PC-9 (cell line): ENCODE results near the gene TTLL3. TPM values are rescaled to one million over a fixed set of nuclear protein-coding genes. Genes with fewer than 3 reads are reported as not detected.
"Not testable (repeated sequence)": the region's sequence is repeated elsewhere in the genome, so short reads cannot be mapped to it uniquely, and the experiment has no call there.

ENCODE experiments used
- BruUV-seq: library from RNA; stranded (reverse); fragments of 400-500 nt; replicated peaks from 2 replicates; lab custom pipeline; 2021; lab: Mats Ljungman, UMichigan
- CTCF ChIA-PET: fragments of 300-600 bp; sonication (Branson Sonifier 250); formaldehyde crosslinking; loops from one replicate; lab custom pipeline; 2022; ENCODE audit warnings: antibody characterized with exemption; lab: Charles Lee
- POLR2A ChIA-PET: fragments of 300-600 bp; sonication (Branson Sonifier 250); formaldehyde crosslinking; loops from one replicate; lab custom pipeline; 2022; ENCODE audit warnings: antibody characterized with exemption; ENCODE audit not compliant: unreplicated experiment; lab: Charles Lee
- DNase-seq, 2 experiments: peaks; one replicate each; pipeline versions ENCODE4 v3.0.0 to v3.0.0-alpha.2; 2015 to 2022; ENCODE audit warnings: mixed read lengths in 1 of 2
- H2AFZ ChIP-seq: fragments of 200-600 bp; sonication (generic); 2 replicates; pipeline ENCODE4 v1.8.1; 2017; ENCODE audit warnings: antibody characterized with exemption
- H3F3A ChIP-seq: fragments of 200-600 bp; sonication (generic); 2 replicates; pipeline ENCODE4 v1.8.1; 2017; ENCODE audit warnings: antibody characterized with exemption, mild to moderate bottlenecking, low read depth; ENCODE audit not compliant: insufficient read depth
- H3K27ac ChIP-seq: fragments of 200-600 bp; sonication (generic); 2 replicates; pipeline ENCODE4 v1.6.1; 2016; ENCODE audit warnings: mixed run types
- H3K27me3 ChIP-seq: fragments of 200-600 bp; sonication (generic); 2 replicates; pipeline ENCODE4 v1.6.1; 2016; ENCODE audit warnings: low read depth, mixed run types; ENCODE audit not compliant: insufficient read depth
- H3K36me3 ChIP-seq: fragments of 200-600 bp; sonication (generic); 2 replicates; pipeline ENCODE4 v1.6.1; 2016; ENCODE audit warnings: low read depth, mixed run types
- H3K4me1 ChIP-seq: fragments of 200-600 bp; sonication (generic); replicated peaks from 2 replicates; pipeline ENCODE4 v1.6.1; 2016; ENCODE audit warnings: mixed run types; ENCODE audit not compliant: insufficient read depth
- H3K4me2 ChIP-seq: fragments of 200-600 bp; sonication (generic); 2 replicates; pipeline ENCODE4 v1.6.1; 2017; ENCODE audit warnings: mixed run types
- H3K4me3 ChIP-seq: fragments of 200-600 bp; sonication (generic); 2 replicates; pipeline ENCODE4 v1.6.1; 2016; ENCODE audit warnings: mixed run types
- H3K79me2 ChIP-seq: fragments of 200-600 bp; sonication (generic); 2 replicates; pipeline ENCODE4 v1.6.1; 2017; ENCODE audit warnings: low read depth, mixed run types
- H3K9me2 ChIP-seq: fragments of 200-600 bp; sonication (generic); 2 replicates; pipeline ENCODE4 v1.8.1; 2017; ENCODE audit warnings: mild to moderate bottlenecking; ENCODE audit not compliant: insufficient read depth
- H3K9me3 ChIP-seq: fragments of 200-600 bp; sonication (generic); 2 replicates; pipeline ENCODE4 v1.8.1; 2016; ENCODE audit warnings: low read depth; ENCODE audit not compliant: insufficient read depth
- H4K20me1 ChIP-seq: fragments of 200-600 bp; sonication (generic); 2 replicates; pipeline ENCODE4 v1.8.1; 2017; ENCODE audit not compliant: insufficient read depth
- EZH2 ChIP-seq: fragments of 200-600 bp; sonication (generic); IDR thresholded peaks from 2 replicates; pipeline ENCODE4 v1.8.0; 2017; ENCODE audit warnings: antibody characterized with exemption, low read depth
- intact Hi-C: fragments of 100-400 bp; cut with micrococcal nuclease; formaldehyde crosslinking; loops from one replicate; pipeline ENCODE4 v1.10.0; 2022; ENCODE audit not compliant: unreplicated experiment
- total RNA-seq: library from RNA; stranded (reverse); gene quantifications from 2 replicates; pipeline ENCODE4 v1.2.3, GENCODE V29; 2021
- TF ChIP-seq, protein P1 (sequence below): fragments of 200-600 bp; sonication (generic); conservative IDR thresholded peaks from 2 replicates; pipeline ENCODE4 v1.6.1; 2017; ENCODE audit warnings: mixed run types, antibody characterized with exemption, mild to moderate bottlenecking, moderate library complexity

TTLL3 gene
- total RNA-seq, 1 experiment from 2014 or later, result 21.7 TPM

DNA sequence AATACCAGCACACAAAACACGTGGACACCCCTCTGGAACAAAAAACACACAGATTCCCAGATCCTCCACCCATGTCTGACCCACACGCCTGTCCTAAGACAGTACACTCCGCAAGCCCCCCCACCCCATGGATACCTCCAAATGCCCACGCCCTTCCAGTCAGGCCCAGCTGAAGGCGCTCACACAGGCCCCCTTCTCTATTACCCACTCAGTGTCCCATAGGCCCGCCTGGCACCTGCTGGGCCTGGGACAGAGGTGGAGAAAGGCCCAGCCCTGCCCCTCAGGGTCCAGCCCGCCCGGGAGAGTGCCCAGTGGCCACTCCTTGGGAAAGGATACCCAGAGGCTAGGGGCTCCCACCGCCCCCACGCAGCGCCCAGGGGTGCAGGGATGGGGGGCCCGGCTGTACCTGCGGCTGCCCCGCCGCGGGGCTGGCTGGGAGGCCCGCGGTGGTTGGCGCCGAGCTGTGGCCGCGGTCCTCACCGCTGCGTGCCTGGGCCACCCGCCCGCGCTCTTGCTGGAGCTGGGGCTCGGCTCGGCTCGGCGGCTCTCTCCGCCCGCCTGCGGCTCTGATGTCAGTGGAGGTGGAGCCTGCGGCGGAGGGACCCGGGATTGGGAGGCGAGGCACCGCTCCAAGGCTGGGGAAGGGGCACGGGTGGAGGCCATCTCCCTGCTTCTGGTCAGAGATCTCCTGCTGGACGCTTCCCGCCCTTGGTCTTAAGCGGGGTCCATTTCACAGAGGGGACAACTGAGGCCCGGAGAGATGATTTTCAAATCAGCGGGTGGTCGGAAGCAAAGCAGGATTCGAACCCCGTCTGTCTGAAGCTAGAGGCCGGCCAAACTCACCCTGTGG is 40.4 kb upstream of the TTLL3 start, which contains the start of gene CAMK1:
CAMK1 (minus strand) TSS at position 522 of the 850 bp plus-strand sequence. CDS start 2,198 bp downstream, outside the sequence.
- ChIA-PET POLR2A (interaction anchor here (0.6 kb wide), 1 partner anchor 23 kb away, joined by 13 read pairs; the partner anchor contains the start of gene ARPC4), CTCF (interaction anchor here (0.6 kb wide), 1 partner anchor 8 kb away, joined by 3 read pairs; no protein-coding TSS in a partner anchor)
- H3K36me3 ChIP-seq, result no peaks in the 10 kb centered on the region
- intact Hi-C loops, result no loop called here
- BruUV-seq, result no TSS peak
- H3K9me2 ChIP-seq, result no peaks in the 10 kb centered on the region
- peak within 1 kb of the TSS; percentile 71 for H3K4me2 ChIP-seq
- peaks cover 14% of the 10 kb centered on the region; the same call in 1 of the 2 replicates for H3F3A ChIP-seq
- no peak within 1 kb of the TSS for H3K27ac ChIP-seq
- peaks cover 7% of the 10 kb centered on the region; the same call in 1 of the 2 replicates for H3K27me3 ChIP-seq
- H3K4me3 ChIP-seq, result peak within 1 kb of the TSS; percentile 49; the same call in 1 of the 2 replicates
- TF ChIP-seq, protein P1, sequence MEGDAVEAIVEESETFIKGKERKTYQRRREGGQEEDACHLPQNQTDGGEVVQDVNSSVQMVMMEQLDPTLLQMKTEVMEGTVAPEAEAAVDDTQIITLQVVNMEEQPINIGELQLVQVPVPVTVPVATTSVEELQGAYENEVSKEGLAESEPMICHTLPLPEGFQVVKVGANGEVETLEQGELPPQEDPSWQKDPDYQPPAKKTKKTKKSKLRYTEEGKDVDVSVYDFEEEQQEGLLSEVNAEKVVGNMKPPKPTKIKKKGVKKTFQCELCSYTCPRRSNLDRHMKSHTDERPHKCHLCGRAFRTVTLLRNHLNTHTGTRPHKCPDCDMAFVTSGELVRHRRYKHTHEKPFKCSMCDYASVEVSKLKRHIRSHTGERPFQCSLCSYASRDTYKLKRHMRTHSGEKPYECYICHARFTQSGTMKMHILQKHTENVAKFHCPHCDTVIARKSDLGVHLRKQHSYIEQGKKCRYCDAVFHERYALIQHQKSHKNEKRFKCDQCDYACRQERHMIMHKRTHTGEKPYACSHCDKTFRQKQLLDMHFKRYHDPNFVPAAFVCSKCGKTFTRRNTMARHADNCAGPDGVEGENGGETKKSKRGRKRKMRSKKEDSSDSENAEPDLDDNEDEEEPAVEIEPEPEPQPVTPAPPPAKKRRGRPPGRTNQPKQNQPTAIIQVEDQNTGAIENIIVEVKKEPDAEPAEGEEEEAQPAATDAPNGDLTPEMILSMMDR, result no peak
- no peak for TF ChIP-seq EZH2
- H3K9me3 ChIP-seq, result no peaks in the 10 kb centered on the region
- H3K4me1 ChIP-seq, result no peaks in the 10 kb centered on the region
- no peaks in the 10 kb centered on the region for H3K79me2 ChIP-seq
- H4K20me1 ChIP-seq, result no peaks in the 10 kb centered on the region
- H2AFZ ChIP-seq, result peak within 1 kb of the TSS; percentile 74; the same call in 1 of the 2 replicates
- DNase-seq, result peak in 1 of 2 experiments; percentile 59

GRCh38 chr3:9770276-9770812 is 39.7 kb upstream of the TTLL3 start:
- no peaks in the 10 kb centered on the region; the same call in 1 of the 2 replicates for H4K20me1 ChIP-seq
- no TSS peak for BruUV-seq
- H2AFZ ChIP-seq, result peak overlapping the region; percentile 74; the same call in 1 of the 2 replicates
- CTCF ChIA-PET, result no interaction called here
- peak overlapping the region; percentile 49; the same call in 1 of the 2 replicates for H3K4me3 ChIP-seq
- H3K27me3 ChIP-seq, result peaks cover 7% of the 10 kb centered on the region; the same call in 1 of the 2 replicates
- POLR2A ChIA-PET, result interaction anchor here (0.6 kb wide), 1 partner anchor 23 kb away, joined by 13 read pairs; the partner anchor contains the start of gene ARPC4
- no peaks in the 10 kb centered on the region for H3K4me1 ChIP-seq
- intact Hi-C loops, result no loop called here
- H3K36me3 ChIP-seq, result no peaks in the 10 kb centered on the region
- H3K79me2 ChIP-seq, result no peaks in the 10 kb centered on the region
- H3K9me2 ChIP-seq, result no peaks in the 10 kb centered on the region
- peak overlapping the region; percentile 71 for H3K4me2 ChIP-seq
- peaks cover 14% of the 10 kb centered on the region; the same call in 1 of the 2 replicates for H3F3A ChIP-seq
- TF ChIP-seq EZH2, result no peak
- TF ChIP-seq, protein P1, result no peak
- no peak for DNase-seq
- no peaks in the 10 kb centered on the region for H3K9me3 ChIP-seq
- no peak overlapping the region for H3K27ac ChIP-seq

DNA sequence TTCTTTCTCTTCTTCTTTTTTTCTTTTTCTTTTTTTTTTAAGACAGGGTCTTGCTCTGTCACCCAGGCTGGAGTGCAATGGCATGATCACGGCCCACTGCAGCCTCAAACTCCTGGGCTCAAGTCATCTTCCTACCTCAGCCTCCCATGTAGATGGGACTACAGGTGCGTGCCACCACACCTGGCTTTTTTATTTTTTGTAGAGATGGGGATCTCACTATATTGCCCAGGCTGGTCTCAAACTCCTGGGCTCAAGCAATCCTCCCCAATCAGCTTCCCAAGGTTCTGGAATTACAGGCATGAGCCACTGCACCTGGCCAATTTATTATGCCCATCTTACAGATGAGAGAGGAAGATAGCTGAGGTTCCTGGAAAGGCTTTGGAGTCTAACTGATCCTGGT is 39.1 kb upstream of the TTLL3 start:
- BruUV-seq, H3K4me1 ChIP-seq, H3K4me2 ChIP-seq, H3K4me3 ChIP-seq, H3K36me3 ChIP-seq, H3K9me2 ChIP-seq, H3K79me2 ChIP-seq, CTCF ChIA-PET, H3K9me3 ChIP-seq, intact Hi-C loops, H3K27ac ChIP-seq, H3K27me3 ChIP-seq, H2AFZ ChIP-seq, DNase-seq, POLR2A ChIA-PET, H4K20me1 ChIP-seq: not testable (repeated sequence)
- peaks cover 14% of the 10 kb centered on the region; the same call in 1 of the 2 replicates for H3F3A ChIP-seq
